HG03064 (cell line): ENCODE data around the gene C1QTNF9.
"Not testable (repeated sequence)": the region's sequence is repeated elsewhere in the genome, so short reads cannot be mapped to it uniquely, and the experiment has no call there.

Experiments used
- ATAC-seq: cut with Tn5 transposase; IDR thresholded peaks from one replicate; pipeline ENCODE4 v1.9.1; 2021; ENCODE audit warnings: low read depth; ENCODE audit not compliant: unreplicated experiment

C1QTNF9 gene

GRCh38 chr13:24359252-24359651, 49.9 kb downstream of the C1QTNF9 start:
- not testable (repeated sequence) for ATAC-seq

GRCh38 chr13:24360106-24360505, 50.7 kb downstream of the C1QTNF9 start:
- ATAC-seq = no peak

GRCh38 chr13:24361113-24361512, 51.7 kb downstream of the C1QTNF9 start:
- no peak for ATAC-seq

GRCh38 chr13:24361852-24362366, 52.5 kb downstream of the C1QTNF9 start:
- no peak for ATAC-seq

GRCh38 chr13:24362435-24362952, 53.1 kb downstream of the C1QTNF9 start:
- no peak for ATAC-seq

GRCh38 chr13:24365191-24365590, 55.8 kb downstream of the C1QTNF9 start:
- ATAC-seq = no peak

- ATAC-seq = not testable (repeated sequence)
Measured at GRCh38 chr13:24366315-24366714, 56.9 kb downstream of the C1QTNF9 start.

GRCh38 chr13:24371273-24371672, 61.9 kb downstream of the C1QTNF9 start:
- ATAC-seq = not testable (repeated sequence)
